Stimulated activated effector memory CD8-positive, alpha-beta T cell treated with anti-CD3 and anti-CD28 coated beads, Interleukin-12 subunit alpha, Interleukin-12 subunit beta, amount 100 ng/mL, for 72 hours (primary cell): ENCODE data around the gene GEMIN4.
"Not testable (repeated sequence)": the region's sequence is repeated elsewhere in the genome, so short reads cannot be mapped to it uniquely, and the experiment has no call there.

Experiments used
- ATAC-seq: fragments of 150-1000 bp; cut with Tn5 transposase; 2 replicates; pipeline ENCODE4 v1.10.0; 2021
- DNase-seq, 2 donors: peaks; one replicate each; pipeline ENCODE4 v3.0.0; 2021 to 2022; ENCODE audit warnings: low spot score in 2 of 2
- H3K27ac Mint-ChIP-seq: one replicate; pipeline ENCODE4 v1.8.0; 2022; ENCODE audit warnings: mild to moderate bottlenecking, mixed read lengths
- H3K36me3 Mint-ChIP-seq: one replicate; pipeline ENCODE4 v1.8.0; 2022; ENCODE audit warnings: mild to moderate bottlenecking, mixed read lengths
- H3K4me1 Mint-ChIP-seq: one replicate; pipeline ENCODE4 v1.8.0; 2022; ENCODE audit warnings: mixed read lengths
- H3K4me3 Mint-ChIP-seq: one replicate; pipeline ENCODE4 v1.8.0; 2022; ENCODE audit warnings: mild to moderate bottlenecking, mixed read lengths
- H3K9me3 Mint-ChIP-seq: one replicate; pipeline ENCODE4 v1.8.0; 2022; ENCODE audit warnings: mixed read lengths

GEMIN4 gene

DNA sequence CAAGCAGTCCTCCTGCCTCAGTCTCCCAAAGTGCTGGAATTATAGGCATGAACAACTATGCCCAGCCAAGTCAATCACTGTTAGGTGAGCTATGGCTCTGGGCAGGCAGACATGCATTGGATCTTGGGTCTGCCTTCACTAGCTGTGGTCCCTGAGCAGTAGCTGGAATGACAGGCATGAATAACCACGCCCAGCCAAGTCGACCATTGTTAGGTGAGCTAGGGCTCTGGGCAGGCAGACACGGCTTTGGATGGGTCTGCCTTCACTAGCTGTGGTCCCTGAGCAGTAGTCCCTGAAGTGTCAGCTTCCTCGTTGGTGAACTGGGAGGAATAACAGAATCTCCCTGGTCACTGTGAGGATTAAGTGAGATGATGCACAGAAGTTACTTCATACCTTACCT is 36.5 kb upstream of the GEMIN4 start:
- DNase-seq (no peak), ATAC-seq (no peak)
- no peak overlapping the region for H3K27ac Mint-ChIP-seq
- H3K9me3 Mint-ChIP-seq, result no peaks in the 10 kb centered on the region
- H3K36me3 Mint-ChIP-seq, result peaks cover 85% of the 10 kb centered on the region
- H3K4me3 Mint-ChIP-seq, result no peak overlapping the region
- H3K4me1 Mint-ChIP-seq, result peaks cover 20% of the 10 kb centered on the region

DNA sequence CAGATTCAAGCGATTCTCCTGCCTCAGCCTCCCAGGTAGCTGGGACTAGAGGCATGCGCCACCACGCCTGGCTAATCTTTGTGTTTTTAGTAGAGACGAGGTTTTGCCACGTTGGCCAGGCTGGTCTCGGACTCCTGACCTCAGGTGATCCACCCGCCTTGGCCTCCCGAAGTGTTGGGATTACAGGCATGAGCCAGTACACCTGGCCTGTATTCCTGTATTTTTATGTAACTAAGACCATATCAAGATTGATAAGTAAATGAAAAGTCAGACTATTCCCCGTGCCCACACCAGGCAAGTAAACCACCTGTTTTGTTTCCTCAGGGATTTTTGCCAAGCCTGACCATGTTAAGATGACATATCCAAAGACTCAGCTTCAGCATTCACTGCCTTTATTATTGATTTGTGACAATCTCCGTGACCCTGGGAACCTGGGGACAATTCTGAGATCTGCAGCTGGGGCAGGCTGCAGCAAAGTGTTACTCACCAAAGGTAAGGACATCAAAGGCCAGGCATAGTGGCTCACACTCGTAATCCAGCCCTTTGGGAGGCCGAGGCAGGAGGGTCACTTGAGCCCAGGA is 35.7 kb upstream of the GEMIN4 start:
- Mint-ChIP-seq H3K4me3 (no peak overlapping the region), H3K36me3 (peaks cover 90% of the 10 kb centered on the region), H3K27ac (no peak overlapping the region), H3K4me1 (peaks cover 28% of the 10 kb centered on the region), H3K9me3 (no peaks in the 10 kb centered on the region)
- ATAC-seq (no peak), DNase-seq (no peak)

DNA sequence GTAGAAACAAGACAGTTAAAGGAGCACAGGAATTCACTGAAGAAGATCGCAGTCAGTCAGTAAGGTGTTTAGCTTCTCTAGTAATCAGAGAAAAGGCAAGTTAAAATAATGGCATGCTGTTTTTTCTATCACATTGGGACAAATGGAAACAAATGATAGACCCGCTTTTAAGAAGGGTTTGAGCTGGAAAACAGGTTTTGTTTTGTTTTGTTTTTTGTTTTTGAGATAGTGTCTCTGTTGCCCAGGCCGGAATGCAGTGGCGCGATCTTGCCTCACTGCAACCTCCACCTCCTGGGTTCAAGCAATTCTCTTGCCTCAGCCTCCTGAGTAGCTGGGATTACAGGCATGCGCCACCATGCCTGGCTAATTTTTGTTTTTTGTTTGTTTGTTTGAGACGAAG is 33.8 kb upstream of the GEMIN4 start:
- DNase-seq, H3K9me3 Mint-ChIP-seq, H3K27ac Mint-ChIP-seq, H3K4me3 Mint-ChIP-seq, ATAC-seq: not testable (repeated sequence)
- Mint-ChIP-seq H3K36me3 (peaks cover 94% of the 10 kb centered on the region), H3K4me1 (peaks cover 34% of the 10 kb centered on the region)

DNA sequence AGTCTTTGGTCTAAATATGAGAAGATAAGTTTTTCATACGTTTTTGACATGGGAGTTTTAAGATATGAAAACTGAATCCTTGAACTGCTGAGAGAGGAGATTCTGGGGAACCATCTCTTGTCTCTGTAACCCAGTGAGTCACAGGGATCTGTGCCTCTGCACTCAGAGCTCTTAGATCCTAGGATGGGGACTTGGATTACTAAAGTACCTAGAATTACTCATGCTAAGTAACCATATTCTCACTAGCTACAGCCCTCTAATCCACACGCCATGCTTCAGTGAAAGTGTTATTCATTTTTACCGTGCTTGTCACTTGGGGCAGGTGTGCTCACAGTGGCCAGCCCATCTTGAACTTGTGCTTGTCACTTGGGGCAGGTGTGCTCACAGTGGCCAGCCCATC is 32.1 kb upstream of the GEMIN4 start:
- H3K27ac Mint-ChIP-seq, result peak overlapping the region; percentile 64
- ATAC-seq, result peak; percentile 6
- H3K4me3 Mint-ChIP-seq, result peak overlapping the region; percentile 98
- DNase-seq, result no peak
- peaks cover 95% of the 10 kb centered on the region for H3K36me3 Mint-ChIP-seq
- peaks cover 32% of the 10 kb centered on the region for H3K4me1 Mint-ChIP-seq
- H3K9me3 Mint-ChIP-seq, result no peaks in the 10 kb centered on the region

DNA sequence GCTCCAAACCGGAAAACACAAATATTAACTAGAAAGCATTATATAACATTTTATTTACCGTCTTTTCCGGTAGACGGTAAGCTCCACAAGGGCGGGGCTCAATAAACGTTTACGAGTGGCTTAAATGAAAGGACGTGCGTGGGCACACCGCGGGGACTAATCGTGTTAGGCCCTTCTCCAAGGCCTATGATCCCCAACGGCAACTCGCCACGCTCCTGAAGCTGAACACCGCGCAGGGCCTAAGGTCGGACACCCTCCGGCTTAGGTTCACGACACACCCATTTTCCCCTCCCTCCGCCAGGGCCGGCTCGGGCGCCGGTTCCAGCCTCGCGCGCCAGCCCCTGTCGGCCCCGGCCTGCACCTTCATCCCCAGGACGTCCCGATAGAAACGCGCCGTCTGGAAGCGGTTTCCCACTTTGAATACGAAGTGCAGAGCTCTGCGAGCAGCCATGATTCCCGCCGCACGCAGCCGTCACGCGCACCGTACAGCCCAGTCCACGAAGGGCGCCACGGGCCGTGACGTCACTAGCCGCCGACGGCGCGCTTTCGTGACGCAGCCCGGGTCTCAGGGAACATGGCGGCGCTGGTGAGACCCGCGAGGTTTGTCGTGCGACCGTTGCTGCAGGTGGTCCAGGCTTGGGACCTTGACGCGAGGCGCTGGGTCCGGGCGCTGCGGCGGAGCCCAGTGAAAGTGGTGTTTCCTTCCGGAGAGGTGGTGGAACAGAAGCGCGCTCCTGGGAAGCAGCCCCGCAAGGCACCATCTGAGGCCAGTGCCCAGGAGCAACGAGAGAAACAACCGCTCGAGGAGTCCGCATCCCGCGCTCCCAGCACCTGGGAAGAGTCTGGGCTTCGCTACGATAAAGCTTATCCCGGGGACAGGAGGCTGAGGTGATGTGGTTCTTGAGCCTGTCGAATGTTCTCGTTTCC is 30.0 kb upstream of the GEMIN4 start, which contains the start of the genes GLOD4 and MRM3:
TSS of gene GLOD4 (minus strand) at position 476 of the 927 bp plus-strand sequence. CDS start at position 451, 25 bp downstream.
TSS of gene MRM3 (plus strand) at position 549 of the 927 bp plus-strand sequence. CDS start at position 575, 26 bp downstream.
- peak within 1 kb of the TSS; percentile 96 for H3K27ac Mint-ChIP-seq
- ATAC-seq (peak; percentile 98), DNase-seq (peak; percentile 98 to 100)
- peaks cover 32% of the 10 kb centered on the region for H3K4me1 Mint-ChIP-seq
- H3K9me3 Mint-ChIP-seq, result no peaks in the 10 kb centered on the region
- H3K36me3 Mint-ChIP-seq, result peaks cover 95% of the 10 kb centered on the region
- H3K4me3 Mint-ChIP-seq, result peak within 1 kb of the TSS; percentile 98

DNA sequence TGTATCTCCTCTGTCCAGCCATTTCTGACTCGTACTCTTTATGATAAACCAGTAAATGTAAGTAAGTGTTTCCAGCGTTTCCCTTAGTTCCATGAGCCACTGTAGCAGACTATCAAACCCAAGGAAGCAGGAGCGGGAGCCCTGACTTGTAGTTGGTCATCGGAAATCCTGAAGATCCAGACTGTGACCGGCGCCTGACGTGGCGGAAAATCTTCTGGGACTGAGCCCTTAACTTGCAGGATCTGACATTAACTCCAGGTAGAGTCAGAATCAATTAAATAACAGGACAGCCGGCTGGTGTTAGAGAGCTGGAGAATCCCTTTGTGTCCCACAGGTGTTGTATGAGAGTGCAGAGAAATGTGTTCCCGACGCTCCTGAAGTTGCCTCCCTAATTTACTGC is 26.0 kb upstream of the GEMIN4 start:
- peaks cover 99% of the 10 kb centered on the region for H3K36me3 Mint-ChIP-seq
- ATAC-seq, result no peak

DNA sequence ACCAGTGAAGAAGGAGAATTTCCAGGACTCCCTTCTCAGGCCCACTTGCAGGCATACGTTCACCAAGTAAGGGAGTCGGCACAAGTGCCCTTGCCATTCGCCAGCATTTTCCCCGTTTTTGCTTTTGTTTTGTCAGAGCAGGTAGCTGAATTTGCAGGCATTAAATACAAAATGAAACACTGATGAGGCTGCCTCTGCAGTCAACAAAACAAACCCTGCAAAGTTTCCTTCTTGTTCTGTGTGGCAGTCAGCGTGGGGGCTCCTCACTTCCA is 22.2 kb upstream of the GEMIN4 start:
- DNase-seq (no peak), ATAC-seq (no peak)
- Mint-ChIP-seq H3K36me3 (peaks cover 99% of the 10 kb centered on the region), H3K27ac (peak overlapping the region; percentile 92), H3K4me3 (peak overlapping the region; percentile 58), H3K4me1 (peaks cover 12% of the 10 kb centered on the region), H3K9me3 (no peaks in the 10 kb centered on the region)

More for the DNA sequence above, 26.0 kb upstream of the GEMIN4 start:
- Mint-ChIP-seq H3K4me1 (peaks cover 24% of the 10 kb centered on the region), H3K9me3 (no peaks in the 10 kb centered on the region), H3K4me3 (no peak overlapping the region), H3K27ac (no peak overlapping the region)
- no peak for DNase-seq

DNA sequence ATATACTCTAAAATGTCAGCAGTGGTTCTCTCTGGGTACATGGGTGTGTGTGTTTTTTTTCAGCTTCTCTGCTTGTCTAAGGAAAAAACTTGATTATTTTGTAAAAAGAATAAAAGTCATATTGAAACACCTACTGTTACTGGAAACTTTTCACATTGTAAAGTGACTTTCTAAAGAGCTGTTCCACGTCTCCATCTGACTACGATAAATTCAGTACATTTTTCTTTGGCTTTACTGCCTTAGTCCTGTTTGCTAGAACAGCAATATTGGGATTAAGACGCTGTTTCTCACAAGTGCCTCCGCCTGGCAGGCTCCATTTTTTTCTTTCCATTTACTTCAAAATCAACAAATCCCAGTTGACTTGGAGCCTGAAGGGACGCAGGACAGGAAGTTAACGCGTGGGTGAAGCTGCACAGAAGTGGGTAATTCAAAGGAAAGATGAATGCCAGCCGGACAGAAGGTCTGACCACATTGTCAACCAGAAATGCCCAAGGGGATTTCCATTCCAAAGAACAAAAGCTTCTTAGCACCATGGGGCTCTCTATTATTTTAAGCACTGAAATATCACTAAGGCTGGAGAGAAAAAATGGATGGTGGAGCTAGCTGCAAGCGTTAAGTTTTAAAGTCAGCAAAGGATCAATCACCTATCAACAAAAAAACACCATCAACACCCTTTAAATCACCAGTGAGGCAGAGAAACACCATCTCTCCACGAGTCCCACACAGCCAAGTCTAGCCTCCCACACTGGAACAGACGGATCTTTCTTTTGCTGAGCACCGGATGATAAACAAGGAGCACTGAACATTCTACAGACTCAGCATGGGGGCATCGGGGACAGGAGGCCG is 21.6 kb upstream of the GEMIN4 start:
- ATAC-seq (no peak), DNase-seq (no peak)
- Mint-ChIP-seq H3K36me3 (peaks cover 99% of the 10 kb centered on the region), H3K4me3 (peak overlapping the region; percentile 58), H3K9me3 (no peaks in the 10 kb centered on the region), H3K4me1 (peaks cover 12% of the 10 kb centered on the region), H3K27ac (peak overlapping the region; percentile 92)

DNA sequence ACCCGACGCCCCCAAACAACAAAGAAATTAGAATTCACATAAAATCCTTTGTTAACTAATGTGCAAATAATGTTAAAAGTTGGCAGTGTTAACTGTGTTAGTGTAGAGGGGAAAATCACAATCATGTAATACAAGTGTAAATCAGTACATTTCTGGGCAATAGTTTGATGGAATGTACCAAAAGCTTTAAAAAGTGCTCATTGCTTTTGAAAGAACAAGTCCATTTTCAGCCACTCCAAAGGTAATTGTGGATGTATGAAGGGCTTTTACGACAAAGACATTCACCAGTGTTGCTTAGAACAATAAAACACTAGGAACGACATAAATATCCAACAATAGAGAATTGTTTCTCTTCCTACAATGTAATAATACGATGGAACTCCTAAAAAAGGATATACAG is 21.0 kb upstream of the GEMIN4 start:
- DNase-seq (no peak), ATAC-seq (no peak)
- Mint-ChIP-seq H3K27ac (peak overlapping the region; percentile 92), H3K9me3 (no peaks in the 10 kb centered on the region), H3K4me1 (peaks cover 12% of the 10 kb centered on the region), H3K4me3 (no peak overlapping the region), H3K36me3 (peaks cover 99% of the 10 kb centered on the region)

DNA sequence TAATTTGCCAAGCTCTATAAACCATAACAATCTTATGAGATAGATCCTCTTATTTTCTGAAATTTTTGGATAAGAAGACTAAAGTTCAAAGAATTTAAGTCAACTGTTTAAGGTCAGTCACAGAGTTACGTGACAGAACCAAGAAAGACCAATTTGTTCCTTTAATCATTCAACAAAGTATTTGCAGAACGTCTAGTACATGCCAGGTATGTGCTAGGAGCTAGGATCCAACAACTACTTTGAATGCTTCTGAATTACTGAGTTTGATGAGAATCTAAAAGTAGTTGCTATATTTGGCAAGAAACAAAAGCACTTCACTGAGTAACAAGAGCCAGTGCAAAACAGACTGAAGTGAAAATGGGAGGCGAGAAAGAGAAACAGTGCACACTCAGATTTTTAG is 15.0 kb upstream of the GEMIN4 start:
- ATAC-seq (no peak), DNase-seq (no peak)
- H3K4me3 Mint-ChIP-seq, result no peak overlapping the region
- peak overlapping the region; percentile 30 for H3K27ac Mint-ChIP-seq
- no peaks in the 10 kb centered on the region for H3K4me1 Mint-ChIP-seq
- H3K9me3 Mint-ChIP-seq, result no peaks in the 10 kb centered on the region
- H3K36me3 Mint-ChIP-seq, result peaks cover 100% of the 10 kb centered on the region

DNA sequence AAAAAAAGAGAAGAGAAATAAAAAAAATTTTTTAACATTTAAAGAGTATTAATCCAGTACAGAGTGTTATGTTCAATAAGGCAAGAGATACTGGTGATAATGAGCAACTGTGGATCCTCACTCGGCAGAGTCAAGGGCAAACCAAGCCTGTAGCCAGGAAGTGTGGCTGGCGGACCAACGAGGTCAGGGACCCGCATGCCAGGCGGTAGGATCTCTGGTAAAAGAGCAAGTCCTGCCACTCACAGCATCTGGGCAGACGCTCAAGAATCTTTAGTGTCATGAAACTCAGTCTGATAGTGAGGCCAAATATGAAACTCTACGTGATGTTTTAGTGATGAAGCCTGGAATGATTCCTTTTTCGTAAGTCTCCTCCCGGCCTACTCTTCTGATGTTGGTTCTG is 8.3 kb upstream of the GEMIN4 start:
- no peak for ATAC-seq
- Mint-ChIP-seq H3K36me3 (peaks cover 92% of the 10 kb centered on the region), H3K27ac (no peak overlapping the region), H3K4me3 (no peak overlapping the region), H3K4me1 (no peaks in the 10 kb centered on the region), H3K9me3 (no peaks in the 10 kb centered on the region)
- no peak for DNase-seq

DNA sequence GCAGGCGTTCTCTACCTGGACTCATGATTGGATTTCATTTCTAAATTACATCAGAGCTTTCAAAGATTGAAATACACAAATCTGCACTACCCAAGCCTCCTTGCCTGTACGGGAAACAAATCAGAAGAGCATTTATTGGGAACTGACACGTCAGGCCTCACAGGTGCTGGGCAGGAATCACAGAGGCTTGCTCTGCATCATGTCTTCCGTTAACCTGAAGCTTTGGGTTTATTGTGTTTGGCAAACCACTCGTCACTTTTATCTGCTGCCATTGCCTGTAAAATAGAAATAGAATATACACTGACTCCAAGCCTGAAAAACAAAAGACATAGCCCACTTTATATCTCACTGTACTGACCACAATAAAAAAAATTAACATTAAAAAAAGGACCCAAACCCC is 7.9 kb upstream of the GEMIN4 start:
- H3K4me1 Mint-ChIP-seq, result no peaks in the 10 kb centered on the region
- H3K4me3 Mint-ChIP-seq, result no peak overlapping the region
- ATAC-seq (no peak), DNase-seq (no peak)
- no peaks in the 10 kb centered on the region for H3K9me3 Mint-ChIP-seq
- no peak overlapping the region for H3K27ac Mint-ChIP-seq
- peaks cover 88% of the 10 kb centered on the region for H3K36me3 Mint-ChIP-seq

DNA sequence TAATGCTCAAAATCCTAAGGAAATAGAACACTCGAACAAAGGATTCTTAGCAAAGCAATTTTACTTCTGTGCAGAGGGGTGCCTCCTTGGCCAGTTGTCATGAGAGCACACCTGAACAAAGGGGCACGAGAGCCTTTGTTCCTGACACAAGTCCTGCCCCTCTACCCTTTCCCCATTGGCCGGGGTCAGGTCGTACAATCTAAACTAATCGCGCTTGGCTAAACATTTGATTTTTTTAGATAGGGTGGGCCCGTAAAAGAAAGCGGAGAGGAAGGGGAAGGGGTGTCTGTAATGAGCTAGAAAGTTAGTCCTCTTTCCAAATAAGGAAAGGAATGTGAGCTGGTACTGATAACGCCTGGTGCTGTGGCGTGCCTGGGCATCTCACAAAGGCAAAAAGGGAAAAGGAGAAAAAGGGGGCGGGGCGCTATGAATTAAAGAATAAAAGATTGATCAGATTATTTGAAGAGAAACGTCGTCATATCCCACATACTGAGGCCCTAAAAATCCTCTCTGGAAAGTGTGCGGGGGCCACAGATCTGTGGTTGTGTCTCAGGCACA is 4.0 kb upstream of the GEMIN4 start:
- H3K4me3 Mint-ChIP-seq, H3K27ac Mint-ChIP-seq, H3K9me3 Mint-ChIP-seq, DNase-seq, ATAC-seq: not testable (repeated sequence)
- Mint-ChIP-seq H3K4me1 (peaks cover 14% of the 10 kb centered on the region), H3K36me3 (peaks cover 68% of the 10 kb centered on the region)

DNA sequence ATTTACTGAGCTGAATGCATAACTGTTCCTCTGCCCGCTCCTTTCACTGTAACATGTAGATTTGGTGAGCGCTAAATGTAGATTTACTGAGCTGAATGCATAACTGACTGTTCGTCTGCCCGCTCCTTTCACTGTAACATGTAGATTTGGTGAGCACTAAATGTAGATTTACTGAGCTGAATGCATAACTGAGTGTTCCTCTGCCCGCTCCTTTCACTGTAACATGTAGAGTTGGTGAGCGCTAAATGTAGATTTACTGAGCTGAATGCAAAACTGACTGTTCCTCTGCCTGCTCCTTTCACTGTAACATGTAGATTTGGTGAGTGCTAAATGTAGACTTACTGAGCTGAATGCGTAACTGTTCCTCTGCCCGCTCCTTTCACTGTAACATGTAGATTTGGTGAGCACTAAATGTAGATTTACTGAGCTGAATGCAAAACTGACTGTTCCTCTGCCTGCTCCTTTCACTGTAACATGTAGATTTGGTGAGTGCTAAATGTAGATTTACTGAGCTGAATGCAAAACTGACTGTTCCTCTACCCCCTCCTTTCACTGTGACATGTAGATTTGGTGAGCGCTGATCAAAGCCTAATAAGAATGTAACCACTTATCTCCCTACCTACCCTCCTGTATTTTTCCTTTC is 3.4 kb upstream of the GEMIN4 start:
- H3K27ac Mint-ChIP-seq, H3K9me3 Mint-ChIP-seq, H3K4me3 Mint-ChIP-seq, DNase-seq, ATAC-seq: not testable (repeated sequence)
- H3K4me1 Mint-ChIP-seq, result peaks cover 21% of the 10 kb centered on the region
- peaks cover 65% of the 10 kb centered on the region for H3K36me3 Mint-ChIP-seq

DNA sequence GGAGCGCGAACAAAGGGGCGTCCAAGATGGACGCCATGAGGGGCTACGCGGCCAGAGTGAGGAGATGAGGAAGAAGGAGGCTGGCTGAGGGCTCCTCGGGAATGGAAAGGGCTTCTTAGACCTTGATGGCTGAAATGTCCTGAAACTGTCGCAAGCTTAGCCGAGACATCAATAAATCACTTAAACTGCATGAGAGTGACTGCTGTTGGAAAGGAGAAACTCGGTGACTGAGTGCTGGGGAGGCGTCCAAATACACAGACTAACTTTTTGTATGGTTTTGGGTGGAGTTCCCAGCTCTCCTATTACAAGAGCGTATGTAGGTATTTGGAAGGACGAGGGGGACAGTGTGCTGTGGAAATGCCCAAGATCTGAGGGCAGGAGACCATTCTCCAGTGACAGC is 1.4 kb upstream of the GEMIN4 start:
- H3K27ac Mint-ChIP-seq, result no peak overlapping the region
- DNase-seq (no peak), ATAC-seq (no peak)
- no peaks in the 10 kb centered on the region for H3K9me3 Mint-ChIP-seq
- peaks cover 37% of the 10 kb centered on the region for H3K4me1 Mint-ChIP-seq
- H3K4me3 Mint-ChIP-seq, result peak overlapping the region; percentile 96
- H3K36me3 Mint-ChIP-seq, result peaks cover 47% of the 10 kb centered on the region
